Lower leg skin (tissue), 4 donors: ENCODE data around the gene AUTS2. TPM values are rescaled to one million over a fixed set of nuclear protein-coding genes. Genes with fewer than 3 reads are reported as not detected.

ENCODE experiments used
- DNase-seq, 2 donors: peaks; one replicate each; pipeline ENCODE4 v3.0.0-alpha.2; 2019; ENCODE audit warnings: low spot score in 2 of 2
- H3K4me3 ChIP-seq: fragments of 200-600 bp; sonication (generic); 2 replicates; pipeline ENCODE4 v1.5.1; 2017; ENCODE audit warnings: mild to moderate bottlenecking, low read depth; ENCODE audit not compliant: poor library complexity, severe bottlenecking
- CTCF ChIP-seq, 3 donors: fragments of 450-650 bp; IDR thresholded peaks; one replicate each; pipeline ENCODE4 v1.5.1; 2016; ENCODE audit warnings: antibody characterized with exemption in 3 of 3, mild to moderate bottlenecking in 3 of 3, moderate library complexity in 2 of 3
- POLR2A ChIP-seq, 2 donors: fragments of 450-650 bp; IDR thresholded peaks; one replicate each; pipeline ENCODE4 v1.6.1; 2016 to 2017; ENCODE audit warnings: antibody characterized with exemption in 2 of 2, mild to moderate bottlenecking in 1 of 2, moderate library complexity in 1 of 2
- WGBS, 2 donors: methylation state at CpG; one replicate each; pipeline ENCODE4 v1.1.5; 2018; 5-methylcytosine and 5-hydroxymethylcytosine counted together
- intact Hi-C: fragments of 100-400 bp; cut with DNase I; formaldehyde crosslinking; loops from one replicate; pipeline ENCODE4 v1.15.0; 2023; ENCODE audit warnings: low total_unique reads
- total RNA-seq, 4 donors: library from RNA; depleted of rRNA; stranded (reverse); fragments of >200 nt; gene quantifications; one replicate each; pipeline ENCODE4 v1.1.0, GENCODE V29; 2016

Gene AUTS2
- total RNA-seq, 4 donors from 2014 or later, result 30.8 to 41.9 (median 40.5) TPM

- 81 to 86% methylated on average over 3 of the region's 3 CpGs for WGBS, 2 donors
- no peak overlapping the region for H3K4me3 ChIP-seq
- TF ChIP-seq POLR2A (IDR thresholded peaks at IDR 0.05), result no peak
- TF ChIP-seq CTCF (IDR thresholded peaks at IDR 0.05), result no peak
- no peak for DNase-seq
- intact Hi-C loops, result no loop called here
Measured at GRCh38 chr7:69840248-69840647, 242.0 kb downstream of the AUTS2 start.

- 86 to 88% methylated on average over 2 of the region's 2 CpGs for WGBS, 2 donors
- intact Hi-C loops, result no loop called here
- TF ChIP-seq POLR2A (IDR thresholded peaks at IDR 0.05) (no peak), CTCF (IDR thresholded peaks at IDR 0.05) (no peak)
- H3K4me3 ChIP-seq, result no peak overlapping the region
- no peak for DNase-seq
Measured at GRCh38 chr7:69843653-69844052, 245.4 kb downstream of the AUTS2 start.

GRCh38 chr7:69844264-69844868, 246.1 kb downstream of the AUTS2 start:
- WGBS, 2 donors, result 65 to 78% methylated on average over 4 of the region's 4 CpGs
- H3K4me3 ChIP-seq, result no peak overlapping the region

GRCh38 chr7:69845721-69846495, 247.6 kb downstream of the AUTS2 start:
- no peak for DNase-seq

More at GRCh38 chr7:69844264-69844868, 246.1 kb downstream of the AUTS2 start:
- DNase-seq, result no peak
- TF ChIP-seq POLR2A (IDR thresholded peaks at IDR 0.05) (no peak), CTCF (IDR thresholded peaks at IDR 0.05) (no peak)
- intact Hi-C loops, result no loop called here

GRCh38 chr7:69847921-69848612, 249.8 kb downstream of the AUTS2 start:
- intact Hi-C loops, result no loop called here
- H3K4me3 ChIP-seq, result no peak overlapping the region
- 46 to 48% methylated on average over 6 of the region's 6 CpGs for WGBS, 2 donors
- TF ChIP-seq CTCF (IDR thresholded peaks at IDR 0.05), result no peak
- no peak for TF ChIP-seq POLR2A (IDR thresholded peaks at IDR 0.05)
- DNase-seq, result no peak

More at GRCh38 chr7:69845721-69846495, 247.6 kb downstream of the AUTS2 start:
- H3K4me3 ChIP-seq, result no peak overlapping the region
- TF ChIP-seq POLR2A (IDR thresholded peaks at IDR 0.05), result no peak
- TF ChIP-seq CTCF (IDR thresholded peaks at IDR 0.05), result no peak
- intact Hi-C loops, result no loop called here
- WGBS, 2 donors, result 51 to 61% methylated on average over 3 of the region's 3 CpGs
